H9 (cell line): ENCODE data around the gene MOCS3. TPM values are rescaled to one million over a fixed set of nuclear protein-coding genes. Genes with fewer than 3 reads are reported as not detected.
A peak's percentile ranks its signal among the peaks of the same experiment; 100 is the strongest.

Source experiments
- DNase-seq: peaks from one replicate; pipeline ENCODE4 v3.0.0-alpha.2; 2017
- H2AFZ ChIP-seq: one replicate; pipeline ENCODE4 v1.6.1; 2013; ENCODE audit warnings: mild to moderate bottlenecking, low read length, control low read depth, moderate library complexity
- H2AK5ac ChIP-seq: 2 replicates; pipeline ENCODE4 v1.6.1; 2013; ENCODE audit warnings: low read length, control low read depth, mixed read lengths; ENCODE audit not compliant: insufficient read length
- H2BK120ac ChIP-seq: one replicate; pipeline ENCODE4 v1.6.1; 2013; ENCODE audit warnings: low read depth, mild to moderate bottlenecking, low read length, control low read depth, inconsistent platforms; ENCODE audit not compliant: poor library complexity, severe bottlenecking
- H2BK12ac ChIP-seq: 2 replicates; pipeline ENCODE4 v1.6.1; 2013; ENCODE audit warnings: low read length, control low read depth, mixed read lengths, low read depth; ENCODE audit not compliant: insufficient read length
- H2BK15ac ChIP-seq: 2 replicates; pipeline ENCODE4 v1.6.1; 2013; ENCODE audit warnings: low read depth, low read length, control low read depth
- H2BK20ac ChIP-seq: one replicate; pipeline ENCODE4 v1.6.1; 2013; ENCODE audit warnings: low read depth, mild to moderate bottlenecking, low read length, control low read depth, inconsistent platforms; ENCODE audit not compliant: poor library complexity, severe bottlenecking
- H2BK5ac ChIP-seq: 2 replicates; pipeline ENCODE4 v1.6.1; 2013; ENCODE audit warnings: low read length, control low read depth, mixed read lengths; ENCODE audit not compliant: insufficient read length
- H3K14ac ChIP-seq: 2 replicates; pipeline ENCODE4 v1.6.1; 2013; ENCODE audit warnings: low read length, control low read depth; ENCODE audit not compliant: insufficient read depth
- H3K18ac ChIP-seq: 2 replicates; pipeline ENCODE4 v1.6.1; 2013; ENCODE audit warnings: low read depth, mild to moderate bottlenecking, mixed read lengths, low read length, control low read depth; ENCODE audit not compliant: insufficient read length
- H3K23ac ChIP-seq: 2 replicates; pipeline ENCODE4 v1.6.1; 2013; ENCODE audit warnings: low read length, control low read depth, mixed read lengths, low read depth; ENCODE audit not compliant: insufficient read length
- H3K23me2 ChIP-seq: 2 replicates; pipeline ENCODE4 v1.6.1; 2013; ENCODE audit warnings: low read depth, mild to moderate bottlenecking, mixed read lengths, low read length, control low read depth; ENCODE audit not compliant: insufficient read length, poor library complexity, severe bottlenecking
- H3K27ac ChIP-seq: 2 replicates; pipeline ENCODE4 v1.5.1; 2013; ENCODE audit warnings: low read length, control low read depth, mixed read lengths, low read depth; ENCODE audit not compliant: insufficient read length
- H3K27me3 ChIP-seq: 2 replicates; pipeline ENCODE4 v1.6.1; 2013; ENCODE audit warnings: low read length, control low read depth, inconsistent platforms; ENCODE audit not compliant: insufficient read depth
- H3K4ac ChIP-seq: 2 replicates; pipeline ENCODE4 v1.6.1; 2013; ENCODE audit warnings: low read depth, mild to moderate bottlenecking, control low read depth, inconsistent platforms, low read length, moderate library complexity
- H3K4me1 ChIP-seq: 2 replicates; pipeline ENCODE4 v1.6.1; 2013; ENCODE audit warnings: low read length, control low read depth, inconsistent platforms; ENCODE audit not compliant: insufficient read depth
- H3K4me2 ChIP-seq: 2 replicates; pipeline ENCODE4 v1.6.1; 2013; ENCODE audit warnings: low read length, control low read depth, mixed read lengths; ENCODE audit not compliant: insufficient read length, insufficient read depth
- H3K56ac ChIP-seq: 2 replicates; pipeline ENCODE4 v1.6.1; 2013; ENCODE audit warnings: low read depth, mild to moderate bottlenecking, mixed read lengths, low read length, control low read depth; ENCODE audit not compliant: insufficient read length
- H3K79me1 ChIP-seq: 2 replicates; pipeline ENCODE4 v1.6.1; 2013; ENCODE audit warnings: low read depth, mild to moderate bottlenecking, moderate library complexity, low read length, control low read depth, inconsistent platforms; ENCODE audit not compliant: insufficient read depth, poor library complexity, severe bottlenecking
- H3K79me2 ChIP-seq: 2 replicates; pipeline ENCODE4 v1.6.1; 2013; ENCODE audit warnings: low read length, control low read depth, inconsistent platforms; ENCODE audit not compliant: insufficient read depth
- H3K9ac ChIP-seq: 2 replicates; pipeline ENCODE4 v1.6.1; 2013; ENCODE audit warnings: low read length, control low read depth, mixed read lengths; ENCODE audit not compliant: insufficient read length; ENCODE audit errors: extremely low read depth
- H3K9me3 ChIP-seq: one replicate; pipeline ENCODE4 v1.6.1; 2013; ENCODE audit warnings: low read depth, low read length, inconsistent platforms; ENCODE audit not compliant: control insufficient read depth
- H3T11ph ChIP-seq: one replicate; pipeline ENCODE4 v1.6.1; 2013; ENCODE audit warnings: mild to moderate bottlenecking, low read length, control low read depth, inconsistent platforms
- H4K20me1 ChIP-seq: one replicate; pipeline ENCODE4 v1.6.1; 2013; ENCODE audit not compliant: control insufficient read depth, insufficient read length, insufficient read depth
- H4K5ac ChIP-seq: 2 replicates; pipeline ENCODE4 v1.6.1; 2013; ENCODE audit warnings: low read depth, mild to moderate bottlenecking, mixed read lengths, low read length, control low read depth; ENCODE audit not compliant: insufficient read length
- H4K8ac ChIP-seq: replicated peaks from 2 replicates; pipeline ENCODE4 v1.6.1; 2013; ENCODE audit warnings: low read length, control low read depth, mixed read lengths, low read depth; ENCODE audit not compliant: insufficient read length
- H4K91ac ChIP-seq: 2 replicates; pipeline ENCODE4 v1.6.1; 2013; ENCODE audit warnings: low read depth, mild to moderate bottlenecking, moderate library complexity, mixed read lengths, low read length, control low read depth; ENCODE audit not compliant: insufficient read length
- H3K27ac Mint-ChIP-seq, 3 experiments: 2 replicates in 2 of 3; 3 replicates in 1 of 3; pipeline ENCODE4 v1.8.0; 2020 to 2021; ENCODE audit warnings: mixed read lengths in 3 of 3, mild to moderate bottlenecking in 1 of 3, moderate library complexity in 1 of 3
- H3K27me3 Mint-ChIP-seq: 2 replicates; pipeline ENCODE4 v1.8.0; 2021; ENCODE audit warnings: low read depth, mild to moderate bottlenecking, moderate library complexity, mixed read lengths
- H3K36me3 Mint-ChIP-seq, 3 experiments: 2 replicates in 2 of 3; 3 replicates in 1 of 3; pipeline ENCODE4 v1.8.0; 2020 to 2021; ENCODE audit warnings: low read depth in 3 of 3, mixed read lengths in 3 of 3; ENCODE audit not compliant: insufficient read depth in 1 of 3
- H3K4me1 Mint-ChIP-seq, 2 experiments: 2 replicates each; pipeline ENCODE4 v1.8.0; 2020; ENCODE audit warnings: mixed read lengths in 2 of 2
- H3K4me3 Mint-ChIP-seq, 2 experiments: 2 replicates in 1 of 2; 3 replicates in 1 of 2; pipeline ENCODE4 v1.8.0; 2020 to 2021; ENCODE audit warnings: mild to moderate bottlenecking in 2 of 2, mixed read lengths in 2 of 2, moderate library complexity in 1 of 2
- H3K9me3 Mint-ChIP-seq, 2 experiments: 2 replicates in 1 of 2; 3 replicates in 1 of 2; pipeline ENCODE4 v1.8.0; 2020; ENCODE audit warnings: mild to moderate bottlenecking in 2 of 2, mixed read lengths in 2 of 2, moderate library complexity in 1 of 2
- WGBS: extraction: QIAGEN DNeasy Blood & Tissue Kit; methylation state at CpG from one replicate; pipeline ENCODE4 v1.1.7; 2013; ENCODE audit warnings: missing lambda C conversion rate, low lambda C conversion rate, mixed read lengths; ENCODE audit not compliant: insufficient read length; ENCODE audit errors: extremely low coverage; 5-methylcytosine and 5-hydroxymethylcytosine counted together
- total RNA-seq: library from RNA; stranded (reverse); gene quantifications from 2 replicates; pipeline ENCODE4 v1.2.1, GENCODE V29; 2021
- TF ChIP-seq, protein P1 (sequence below): fragments of 200-600 bp; sonication (generic); conservative IDR thresholded peaks from 3 replicates; pipeline ENCODE4 v1.8.0; 2021; ENCODE audit warnings: antibody characterized with exemption, mild to moderate bottlenecking

Gene MOCS3
- total RNA-seq, 1 experiment from 2014 or later, result 9.0 TPM

GRCh38 chr20:51004781-51005180 is 46.2 kb downstream of the MOCS3 start:
- H2BK20ac ChIP-seq, result no peak overlapping the region
- no peak overlapping the region for H4K5ac ChIP-seq
- peaks cover 3 to 6% of the 10 kb centered on the region in 2 experiments; a peak in 1 of 4 replicates for H3K4me1 Mint-ChIP-seq
- no CpG with 5 or more reads among the region's 9 CpGs for WGBS
- H3K4me3 Mint-ChIP-seq, result no peak overlapping the region
- no peak overlapping the region for H3K27ac ChIP-seq
- no peaks in the 10 kb centered on the region for H4K20me1 ChIP-seq
- no peak overlapping the region for H3T11ph ChIP-seq
- H2BK5ac ChIP-seq, result no peak overlapping the region
- DNase-seq, result no peak
- H3K79me2 ChIP-seq, result no peaks in the 10 kb centered on the region
- no peak overlapping the region for H2AFZ ChIP-seq
- H3K9me3 Mint-ChIP-seq, result no peaks in the 10 kb centered on the region
- no peak overlapping the region for H3K9ac ChIP-seq
- H4K91ac ChIP-seq, result no peak overlapping the region
- no peaks in the 10 kb centered on the region for H3K4me1 ChIP-seq
- H3K4ac ChIP-seq, result no peak overlapping the region
- H4K8ac ChIP-seq, result no peak overlapping the region
- no peaks in the 10 kb centered on the region for H3K27me3 Mint-ChIP-seq
- H2AK5ac ChIP-seq, result no peak overlapping the region
- no peaks in the 10 kb centered on the region for H3K27me3 ChIP-seq
- no peak overlapping the region for H3K14ac ChIP-seq
- H3K56ac ChIP-seq, result no peak overlapping the region
- no peaks in the 10 kb centered on the region for H3K9me3 ChIP-seq
- H3K23ac ChIP-seq, result no peak overlapping the region
- H3K18ac ChIP-seq, result no peak overlapping the region
- H2BK12ac ChIP-seq, result no peak overlapping the region
- peaks cover 16 to 19% (median 16%) of the 10 kb centered on the region in 3 experiments for H3K36me3 Mint-ChIP-seq
- H2BK120ac ChIP-seq, result no peak overlapping the region
- H3K23me2 ChIP-seq, result no peaks in the 10 kb centered on the region
- H3K27ac Mint-ChIP-seq, result peak overlapping the region in 2 of 3 experiments; percentile 6 to 29; a peak in 2 of 7 replicates
- H2BK15ac ChIP-seq, result no peak overlapping the region
- H3K79me1 ChIP-seq, result no peaks in the 10 kb centered on the region
- H3K4me2 ChIP-seq, result no peak overlapping the region
- TF ChIP-seq, protein P1, sequence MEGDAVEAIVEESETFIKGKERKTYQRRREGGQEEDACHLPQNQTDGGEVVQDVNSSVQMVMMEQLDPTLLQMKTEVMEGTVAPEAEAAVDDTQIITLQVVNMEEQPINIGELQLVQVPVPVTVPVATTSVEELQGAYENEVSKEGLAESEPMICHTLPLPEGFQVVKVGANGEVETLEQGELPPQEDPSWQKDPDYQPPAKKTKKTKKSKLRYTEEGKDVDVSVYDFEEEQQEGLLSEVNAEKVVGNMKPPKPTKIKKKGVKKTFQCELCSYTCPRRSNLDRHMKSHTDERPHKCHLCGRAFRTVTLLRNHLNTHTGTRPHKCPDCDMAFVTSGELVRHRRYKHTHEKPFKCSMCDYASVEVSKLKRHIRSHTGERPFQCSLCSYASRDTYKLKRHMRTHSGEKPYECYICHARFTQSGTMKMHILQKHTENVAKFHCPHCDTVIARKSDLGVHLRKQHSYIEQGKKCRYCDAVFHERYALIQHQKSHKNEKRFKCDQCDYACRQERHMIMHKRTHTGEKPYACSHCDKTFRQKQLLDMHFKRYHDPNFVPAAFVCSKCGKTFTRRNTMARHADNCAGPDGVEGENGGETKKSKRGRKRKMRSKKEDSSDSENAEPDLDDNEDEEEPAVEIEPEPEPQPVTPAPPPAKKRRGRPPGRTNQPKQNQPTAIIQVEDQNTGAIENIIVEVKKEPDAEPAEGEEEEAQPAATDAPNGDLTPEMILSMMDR, result no peak
